Activated naive CD4-positive, alpha-beta T cell treated with Interleukin-2 at 50 U/mL for 16 hours (primary cell): ENCODE results near the gene DDX5.
A peak's percentile ranks its signal among the peaks of the same experiment; 100 is the strongest.
"Not testable (repeated sequence)": the region's sequence is repeated elsewhere in the genome, so short reads cannot be mapped to it uniquely, and the experiment has no call there.

ENCODE experiments used
- DNase-seq: peaks from one replicate; pipeline ENCODE4 v3.0.0-alpha.2; 2020

The DDX5 gene

DNA sequence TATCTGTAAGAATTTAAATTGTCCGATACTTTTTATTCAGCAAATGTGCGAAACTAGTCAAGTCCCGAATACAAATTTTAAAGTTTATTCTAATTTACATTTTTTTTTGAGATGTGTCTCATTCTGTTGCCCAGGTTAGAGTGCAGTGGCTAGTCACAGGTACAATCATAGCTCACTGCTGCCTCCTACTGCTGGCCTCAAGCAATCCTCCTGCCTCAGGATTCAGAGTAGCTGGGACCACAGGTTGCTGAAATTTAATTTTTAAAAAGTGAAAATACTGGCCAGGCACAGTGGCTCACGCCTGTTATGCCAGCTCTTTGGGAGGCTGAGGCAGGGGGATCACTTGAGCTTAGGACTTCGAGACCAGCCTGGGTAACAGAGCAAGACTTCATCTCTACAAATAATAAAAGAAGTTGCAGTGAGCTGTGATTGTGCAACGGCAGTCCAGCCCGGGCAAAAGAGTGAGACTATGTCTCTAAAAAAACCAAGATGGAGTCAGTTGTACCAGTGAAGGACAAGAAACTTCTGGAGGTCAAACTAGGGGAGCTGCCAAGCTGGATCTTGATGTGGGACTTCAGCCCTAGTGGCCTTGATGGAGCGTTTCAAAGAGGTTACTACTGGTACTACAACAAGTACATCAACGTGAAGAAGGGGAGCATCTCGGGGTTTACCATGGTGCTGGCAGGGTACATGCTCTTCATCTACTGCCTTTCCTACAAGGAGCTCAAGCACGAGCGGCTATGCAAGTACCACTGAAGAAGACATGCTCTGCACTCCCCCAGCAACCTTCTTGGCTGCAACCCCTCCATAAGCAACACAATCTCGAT lies 14.8 kb downstream of the DDX5 start:
- peak; percentile 52 for DNase-seq

DNA sequence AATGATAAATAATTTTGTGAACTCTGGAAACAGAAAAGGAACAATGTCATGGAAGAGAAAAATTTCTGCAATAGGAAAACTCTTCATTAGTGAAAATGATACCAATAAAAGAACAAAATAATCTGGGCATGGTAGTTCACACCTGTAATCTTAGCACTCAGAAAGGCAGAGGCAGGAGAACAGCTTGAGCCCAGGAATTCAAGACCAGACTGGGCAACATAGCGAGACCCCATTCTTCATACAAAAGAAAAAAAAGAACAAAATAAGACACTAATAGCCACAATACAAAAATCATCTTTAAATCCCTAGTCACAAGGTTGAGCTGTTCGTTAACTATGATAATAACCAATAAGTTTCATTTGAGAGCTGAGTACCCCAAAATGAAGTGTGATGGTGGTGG lies 17.8 kb downstream of the DDX5 start:
- no peak for DNase-seq

DNA sequence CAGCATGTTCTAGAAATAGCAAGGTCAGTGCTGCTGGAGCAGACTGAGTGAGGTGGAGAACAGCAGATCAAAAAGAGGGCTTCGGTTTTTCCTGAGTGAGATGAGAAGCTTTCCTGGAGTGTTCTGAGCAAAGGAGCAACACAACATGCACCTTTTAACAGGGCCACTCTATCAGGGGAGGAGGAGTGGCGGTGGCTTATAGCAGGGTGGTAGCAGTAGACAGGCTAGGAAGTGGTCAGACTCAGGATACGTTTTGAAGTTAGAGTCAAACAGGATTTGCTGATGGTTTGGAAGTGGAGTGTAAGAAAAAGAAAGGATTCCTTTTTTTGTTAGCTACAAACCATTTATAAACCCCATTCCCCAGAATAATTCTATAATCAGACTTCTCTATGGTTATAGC lies 21.7 kb downstream of the DDX5 start:
- no peak for DNase-seq

DNA sequence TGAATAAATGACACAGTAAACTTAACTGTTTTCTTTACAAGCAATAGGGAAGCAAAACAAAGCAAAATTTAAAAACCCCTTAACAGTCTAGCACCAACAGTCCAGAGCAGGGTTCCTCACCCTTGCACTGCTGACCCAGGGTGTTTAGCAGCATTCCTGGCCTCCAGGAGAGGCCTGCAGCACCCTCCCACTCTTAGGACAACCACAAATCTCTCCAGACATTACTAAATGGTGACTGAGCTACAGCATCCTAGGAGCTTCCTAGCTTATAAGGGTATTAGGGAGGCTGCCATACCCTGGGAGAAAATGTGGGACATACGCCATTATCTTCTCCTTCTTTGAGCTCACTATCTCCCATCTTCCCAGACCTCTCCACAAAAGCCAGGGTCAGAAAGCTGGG lies 25.1 kb downstream of the DDX5 start:
- no peak for DNase-seq

DNA sequence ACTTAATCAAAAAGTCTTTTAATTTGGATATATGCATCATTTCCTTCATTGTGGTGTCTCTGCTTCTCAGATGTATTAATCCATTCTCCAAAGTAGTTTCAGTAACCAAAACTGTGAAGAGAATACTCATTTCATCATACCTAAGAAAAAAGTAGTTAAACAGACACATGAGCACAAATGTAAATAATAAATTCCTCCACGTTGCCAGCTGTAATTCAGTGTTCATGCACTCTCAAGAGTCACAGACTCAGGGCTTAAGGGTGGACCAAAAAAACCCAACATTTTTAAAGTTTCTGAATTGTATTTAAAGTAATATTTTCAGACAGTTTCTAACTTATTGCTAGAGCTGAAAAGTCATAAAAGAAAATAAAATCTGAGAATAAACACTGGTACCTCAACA lies 28.2 kb downstream of the DDX5 start:
- DNase-seq: no peak

DNA sequence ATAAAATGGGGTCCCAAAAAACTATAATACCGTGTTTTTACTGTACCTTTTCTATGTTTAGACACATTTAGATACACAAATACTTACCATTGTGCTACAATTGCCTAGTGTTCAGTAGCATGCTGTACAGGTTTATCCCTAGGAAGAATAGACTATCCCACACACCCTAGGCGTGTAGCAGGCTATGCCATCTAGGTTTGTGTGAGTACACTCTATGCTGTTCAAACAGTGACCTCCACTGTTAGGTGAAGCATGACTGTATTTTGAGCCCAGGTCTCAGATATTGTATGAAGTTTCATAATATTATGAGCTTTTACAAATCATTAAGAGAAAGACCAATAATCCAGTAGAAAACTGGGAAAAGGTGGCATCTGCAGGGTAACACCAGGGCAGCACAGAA lies 33.5 kb downstream of the DDX5 start:
- DNase-seq: no peak

DNA sequence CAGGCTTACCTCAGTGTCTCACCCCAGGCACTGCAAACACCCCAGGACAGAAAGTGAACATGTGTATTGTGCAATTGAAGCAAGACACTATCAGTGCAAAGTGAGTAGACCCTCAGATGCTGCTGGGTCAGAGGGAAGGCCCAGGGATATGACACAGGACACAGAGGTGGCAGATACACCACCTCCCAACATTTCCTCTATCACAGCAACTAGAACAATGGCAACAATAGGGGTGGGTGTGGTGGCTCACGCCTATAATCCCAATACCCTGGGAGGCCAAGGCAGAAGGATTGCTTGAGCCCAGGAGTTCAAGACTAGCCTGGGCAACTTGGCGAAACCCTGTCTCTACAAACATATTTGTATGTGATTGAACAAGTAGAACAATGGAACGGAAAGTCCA lies 34.6 kb downstream of the DDX5 start:
- no peak for DNase-seq

DNA sequence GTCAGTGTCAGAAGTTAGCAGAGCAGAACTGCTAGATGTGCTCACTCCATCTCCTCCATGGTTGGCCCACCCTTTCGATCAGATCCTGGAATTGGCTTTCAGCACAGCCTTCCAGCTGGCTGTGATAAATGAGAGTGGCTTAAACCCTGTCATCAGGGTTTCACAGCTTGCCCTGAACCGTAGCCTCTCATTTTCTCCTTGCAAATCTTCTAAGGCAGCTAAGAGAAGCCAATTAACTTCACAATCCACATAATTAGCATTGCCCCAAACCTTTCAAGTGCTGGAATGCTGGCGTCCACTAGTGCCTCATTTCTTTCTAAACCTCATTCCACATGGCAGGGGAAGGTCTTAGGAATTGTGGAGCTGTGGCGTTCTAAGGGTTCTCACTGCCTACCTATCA lies 35.5 kb downstream of the DDX5 start:
- DNase-seq: no peak

DNA sequence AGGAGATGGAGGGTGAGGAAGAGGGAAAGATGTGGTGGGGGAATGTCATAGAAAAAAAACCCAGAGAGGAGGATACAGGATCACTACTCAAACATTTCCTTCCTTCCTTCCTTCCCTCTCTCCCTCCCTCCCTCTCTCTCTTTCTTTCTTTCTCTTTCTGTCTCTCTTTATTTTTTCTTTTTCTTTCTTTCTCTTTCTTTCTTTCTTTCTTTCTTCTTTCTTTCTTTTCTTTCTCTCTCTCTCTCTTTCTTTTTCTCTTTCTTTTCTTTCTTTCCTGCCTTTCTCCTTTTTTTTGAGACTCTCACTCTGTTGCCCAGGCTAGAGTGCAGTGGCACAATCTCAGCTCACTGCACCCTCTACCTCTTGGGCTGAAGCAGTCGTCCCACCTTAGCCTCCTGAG lies 39.3 kb downstream of the DDX5 start:
- not testable (repeated sequence) for DNase-seq

DNA sequence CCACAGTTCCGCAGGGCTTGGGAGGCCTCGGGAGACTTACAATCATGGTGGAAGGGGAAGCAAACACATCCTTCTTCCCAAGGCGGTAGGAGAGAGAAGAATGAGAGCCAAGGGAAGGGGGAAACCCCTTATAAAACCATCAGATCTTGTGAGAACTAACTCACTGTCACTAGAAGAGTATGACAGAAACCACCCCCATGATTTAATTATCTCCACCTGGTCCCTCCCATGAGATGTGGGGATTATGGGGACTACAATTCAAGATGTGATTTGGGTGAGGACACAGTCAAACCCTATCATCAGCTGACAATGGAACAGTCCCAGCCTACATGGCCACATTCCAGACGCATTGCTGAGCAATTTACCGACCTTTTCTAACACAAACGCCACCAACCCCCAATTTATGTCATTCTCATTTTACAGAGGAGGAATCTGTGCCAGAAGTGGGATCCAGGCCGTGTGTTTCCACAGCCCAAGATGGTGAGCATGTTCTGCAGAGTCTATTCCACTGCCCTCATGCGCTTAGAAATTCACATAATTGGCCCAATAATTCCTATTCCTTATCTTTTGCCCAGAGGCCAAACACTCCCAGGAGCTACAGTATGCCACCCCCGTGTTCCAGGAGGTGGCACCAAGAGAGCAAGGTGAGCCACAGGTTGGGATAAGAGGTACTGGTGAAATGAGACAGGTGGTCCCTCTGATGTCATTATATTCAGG lies 39.9 kb downstream of the DDX5 start:
- DNase-seq: no peak

DNA sequence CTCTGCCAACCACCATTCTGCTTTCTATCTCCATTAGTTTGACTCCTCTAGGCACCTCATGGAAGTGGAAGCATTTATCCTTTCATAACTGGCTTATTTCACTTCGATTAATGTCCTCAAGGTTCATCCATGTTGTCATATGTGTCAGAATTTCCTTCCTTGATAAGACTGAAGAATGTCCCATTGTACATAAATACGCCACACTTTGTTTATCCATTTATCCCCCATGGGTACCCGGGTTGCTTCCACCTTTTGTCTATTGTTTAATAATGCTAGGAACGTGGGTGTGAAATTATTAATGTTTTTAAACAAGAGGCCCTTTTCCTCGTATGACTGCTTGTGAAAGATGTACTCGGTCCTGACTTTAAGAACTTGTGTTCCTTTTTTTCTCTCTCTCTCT lies 44.3 kb downstream of the DDX5 start:
- DNase-seq: no peak

DNA sequence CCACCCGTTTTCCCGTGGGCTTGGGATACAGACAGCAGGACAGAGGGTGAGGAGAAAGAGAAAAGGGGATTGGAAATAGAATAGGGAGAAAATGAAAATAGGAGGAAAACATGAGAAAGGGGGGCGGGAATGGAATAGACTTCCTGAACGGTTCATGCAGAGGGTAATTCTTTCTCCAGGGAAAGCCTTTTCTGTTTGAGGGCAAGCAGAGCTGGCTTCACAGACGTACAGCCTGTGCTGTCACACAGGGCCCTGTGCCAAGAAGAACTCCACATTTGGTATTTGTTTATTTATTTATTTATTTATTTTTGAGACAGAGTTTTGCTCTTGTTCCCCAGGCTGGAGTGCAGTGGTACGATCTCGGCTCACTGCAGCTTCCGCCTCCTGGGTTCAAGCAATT lies 45.1 kb downstream of the DDX5 start:
- DNase-seq: no peak

DNA sequence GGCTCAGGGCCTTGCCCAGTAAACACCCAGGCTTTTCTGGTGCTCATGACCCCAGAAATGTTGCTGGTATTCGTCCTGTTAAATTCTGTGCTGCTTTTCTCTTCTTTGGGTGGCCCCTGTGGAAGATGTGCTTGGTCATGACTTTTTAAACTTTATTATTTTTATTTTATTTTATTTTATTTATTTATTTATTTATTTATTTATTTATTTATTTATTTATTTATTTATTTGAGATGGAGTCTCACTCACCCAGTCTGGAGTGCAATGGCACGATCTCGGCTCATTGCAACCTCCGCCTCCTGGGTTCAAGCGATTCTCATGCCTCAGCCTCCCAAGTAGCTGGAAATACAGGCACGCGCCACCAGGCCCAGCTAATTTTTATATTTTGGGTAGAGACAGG lies 46.3 kb downstream of the DDX5 start:
- not testable (repeated sequence) for DNase-seq

DNA sequence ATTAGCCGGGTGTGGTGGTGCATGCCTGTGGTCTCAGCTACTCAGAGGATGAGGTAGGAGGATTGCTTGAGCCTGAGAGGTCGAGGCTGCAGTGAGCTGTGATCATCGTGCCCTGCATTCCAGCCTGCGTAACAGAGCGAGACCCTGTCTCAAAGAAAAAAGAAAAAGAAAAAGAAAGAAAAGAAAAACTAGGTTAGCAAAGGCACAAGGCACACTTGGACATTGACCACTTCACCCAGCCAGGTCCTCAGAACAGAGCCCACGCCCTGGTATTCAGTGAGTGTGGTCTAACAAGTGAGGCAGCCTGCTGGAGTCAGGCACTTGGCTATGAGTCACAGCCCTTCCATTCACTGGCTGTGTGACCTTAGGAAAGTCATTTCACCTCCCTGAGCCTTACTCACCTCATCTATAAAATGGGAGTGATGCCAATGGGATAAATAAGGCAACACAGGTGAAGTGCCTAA lies 46.8 kb downstream of the DDX5 start:
- no peak for DNase-seq

DNA sequence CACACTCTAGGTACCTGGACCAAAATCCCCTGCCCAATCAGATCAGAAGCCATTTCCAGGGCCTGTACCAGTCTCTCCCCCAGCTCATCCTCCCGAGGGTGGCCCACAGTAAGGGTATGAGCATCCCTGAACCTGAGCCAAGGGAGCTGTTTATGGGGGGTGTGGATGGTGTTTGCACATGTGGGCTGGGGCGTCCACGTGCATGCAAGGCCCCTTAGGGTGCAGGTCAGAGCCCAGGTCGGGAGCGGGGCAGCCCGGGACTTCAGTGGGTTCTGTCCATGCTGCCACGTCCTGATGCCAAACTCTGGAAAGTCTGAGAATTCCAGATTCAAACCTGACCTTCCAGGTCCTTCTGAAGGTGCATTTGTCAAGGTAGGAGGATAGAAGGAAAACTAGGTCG lies 47.3 kb downstream of the DDX5 start:
- no peak for DNase-seq

DNA sequence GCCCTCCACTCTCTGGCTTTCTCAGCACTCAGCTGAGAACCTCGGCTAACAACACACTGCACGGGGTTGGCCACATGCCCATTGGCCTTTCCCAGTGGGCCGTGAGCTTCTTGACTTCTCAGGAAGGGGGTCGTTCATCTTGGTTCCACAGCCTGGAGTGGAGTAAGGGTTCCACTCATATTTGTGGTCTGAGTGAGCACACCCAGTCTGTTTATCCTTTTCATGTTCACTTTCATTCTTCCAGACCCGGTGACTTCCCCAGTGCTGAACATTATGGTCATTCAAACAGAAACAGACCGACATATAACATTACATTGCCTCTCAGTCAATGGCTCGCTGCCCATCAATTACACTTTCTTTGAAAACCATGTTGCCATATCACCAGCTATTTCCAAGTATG lies 48.9 kb downstream of the DDX5 start:
- no peak for DNase-seq

DNA sequence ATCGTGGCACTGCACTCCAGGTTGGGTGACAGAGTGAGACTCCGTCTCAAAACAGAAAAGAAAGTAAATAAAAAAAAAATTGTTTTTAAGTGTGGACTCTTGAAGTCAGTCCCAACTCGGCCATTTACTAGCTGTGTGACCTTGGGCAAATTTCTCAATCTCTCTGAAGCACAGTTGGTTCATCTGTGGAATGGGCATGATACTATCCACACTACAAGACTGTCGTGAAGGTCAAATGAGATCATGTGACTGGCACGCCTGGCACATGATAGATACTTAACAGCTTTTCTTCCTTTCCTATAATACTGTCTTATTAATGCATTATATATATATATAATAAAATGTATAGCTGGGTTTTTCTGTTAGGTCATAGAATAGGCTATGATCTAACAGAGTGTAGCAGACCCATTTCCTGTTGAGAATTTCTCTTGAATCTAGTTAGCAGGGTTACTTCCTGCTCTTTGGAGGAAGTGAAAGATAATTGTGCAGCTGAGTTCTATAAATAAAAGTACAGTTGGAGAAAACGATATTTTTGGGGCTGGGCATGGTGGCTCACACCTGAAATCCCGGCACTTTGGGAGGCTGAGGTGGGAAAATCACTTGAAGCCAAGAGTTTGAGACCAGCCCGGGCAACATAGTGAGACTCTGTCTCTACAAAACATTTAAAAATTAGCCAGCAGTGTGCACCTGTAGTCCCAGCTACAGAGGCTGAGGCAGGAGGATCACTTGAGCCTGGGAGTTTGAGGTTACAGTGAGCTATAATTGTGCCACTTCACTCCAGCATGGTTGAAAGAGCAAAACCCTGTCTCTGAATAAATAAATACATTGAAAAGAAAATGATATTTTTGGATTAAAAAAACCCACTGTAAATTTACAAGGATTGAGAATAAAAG lies 49.9 kb downstream of the DDX5 start:
- no peak for DNase-seq

DNA sequence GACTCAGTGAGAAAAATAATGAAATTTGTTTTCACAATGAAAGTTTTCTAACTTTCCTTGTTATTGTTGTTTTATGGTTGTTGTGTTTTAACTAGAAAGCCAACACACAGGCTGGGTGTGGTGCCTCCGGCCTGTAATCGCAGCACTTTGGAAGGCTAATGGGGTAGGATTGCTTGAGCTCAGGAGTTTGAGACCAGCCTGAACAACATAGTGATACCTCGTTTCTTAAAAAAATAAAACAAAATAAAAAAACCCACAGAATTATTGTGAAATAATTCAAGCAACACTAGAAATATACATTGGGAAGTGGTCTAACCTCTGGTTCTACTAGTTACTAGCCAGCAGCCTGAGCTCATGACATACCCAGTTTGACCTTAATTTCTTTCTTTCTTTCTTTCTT lies 56.5 kb downstream of the DDX5 start:
- DNase-seq: no peak

DNA sequence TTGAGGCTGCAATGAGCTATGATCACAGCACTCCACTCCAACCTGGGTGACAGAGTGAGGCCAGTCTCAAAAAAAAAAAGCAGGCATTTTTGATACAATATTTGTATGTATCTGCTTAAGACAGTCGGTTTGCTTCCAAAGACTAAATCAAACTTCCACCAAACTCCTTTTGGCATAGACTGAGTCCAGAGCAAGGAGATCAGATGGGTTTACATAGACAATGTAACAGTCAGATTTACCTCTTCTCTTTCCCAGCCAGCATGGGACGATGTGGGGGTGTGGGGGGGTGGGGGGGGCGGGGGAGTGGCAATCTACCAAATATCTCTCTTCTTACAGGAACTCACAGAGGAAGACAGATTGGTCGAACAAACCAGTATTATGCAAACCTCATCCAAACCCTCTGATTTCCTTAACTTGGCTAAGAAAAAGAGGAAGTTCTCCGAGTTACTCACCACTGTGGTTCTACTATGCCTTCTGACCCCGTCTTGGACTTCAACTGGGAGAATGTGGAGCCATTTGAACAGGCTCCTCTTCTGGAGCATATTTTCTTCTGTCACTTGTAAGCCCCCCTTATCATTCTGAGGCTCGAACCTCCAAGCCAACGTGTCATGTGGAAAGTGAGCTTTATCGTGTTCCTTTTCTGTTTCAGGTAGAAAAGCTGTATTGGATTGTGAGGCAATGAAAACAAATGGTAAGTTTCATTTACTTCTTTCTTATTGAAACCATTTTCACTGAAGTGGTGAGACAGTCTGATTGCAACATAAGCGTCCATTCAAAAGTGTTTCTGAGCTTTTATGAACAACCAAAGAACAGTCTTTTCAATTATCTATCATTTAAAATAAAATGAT lies 57.2 kb downstream of the DDX5 start, which contains the start of gene MILR1:
Gene MILR1, plus strand, starts transcription at position 451 of the 848 bp plus-strand sequence. Its CDS starts 54 bp downstream, at position 505.
- no peak for DNase-seq
